GM23248 (cell line): ENCODE data around the gene CASK.

ENCODE experiments used
- EZH2 ChIP-seq: fragments of 200-600 bp; sonication (generic); IDR thresholded peaks from 2 replicates; pipeline ENCODE4 v1.6.1; 2018; ENCODE audit warnings: antibody characterized with exemption, mild to moderate bottlenecking; ENCODE audit not compliant: insufficient read depth, poor library complexity, severe bottlenecking
- EZH2phosphoT487 ChIP-seq: fragments of 200-600 bp; sonication (generic); IDR thresholded peaks from 2 replicates; pipeline ENCODE4 v1.6.1; 2018; ENCODE audit warnings: antibody characterized with exemption, moderate library complexity, mild to moderate bottlenecking, low read depth; ENCODE audit not compliant: insufficient read depth

- TF ChIP-seq EZH2 = no peak
- no peak for TF ChIP-seq EZH2phosphoT487
Measured at GRCh38 chrX:41827886-41828285, 95.5 kb downstream of the CASK start.
